HAP-1 (cell line): ENCODE data around the gene LHX1.

Source experiments
- DNase-seq, 2 experiments: peaks; one replicate each; pipeline ENCODE4 v3.0.0-alpha.2; 2016 to 2020; ENCODE audit warnings: low spot score in 2 of 2
- H3K27me3 ChIP-seq: fragments of 250-450 bp; sonication (Bioruptor Pico); 2 replicates; pipeline ENCODE4 v1.5.1; 2020; ENCODE audit warnings: low read depth, mild to moderate bottlenecking, moderate library complexity
- H3K36me3 ChIP-seq: fragments of 250-450 bp; sonication (Bioruptor Pico); replicated peaks from 2 replicates; pipeline ENCODE4 v1.5.1; 2020; ENCODE audit warnings: mild to moderate bottlenecking
- H3K4me1 ChIP-seq: fragments of 250-450 bp; sonication (Bioruptor Pico); 2 replicates; pipeline ENCODE4 v1.5.1; 2020; ENCODE audit warnings: mild to moderate bottlenecking
- H3K4me3 ChIP-seq: fragments of 250-450 bp; sonication (Bioruptor Pico); 2 replicates; pipeline ENCODE4 v1.5.1; 2020; ENCODE audit warnings: mild to moderate bottlenecking, moderate library complexity
- H3K9me3 ChIP-seq: fragments of 250-450 bp; sonication (Bioruptor Pico); 2 replicates; pipeline ENCODE4 v1.5.1; 2020; ENCODE audit warnings: mild to moderate bottlenecking, moderate library complexity
- in situ Hi-C: fragments of 300-500 bp; cut with MboI; formaldehyde crosslinking; loops from 3 replicates; pipeline ENCODE4 v1.14.3; 2020; ENCODE audit warnings: low sequenced_read_pairs, inconsistent platforms, mixed read lengths

LHX1 gene

GRCh38 chr17:36978810-36979564, 41.7 kb downstream of the LHX1 start:
- no peaks in the 10 kb centered on the region for H3K27me3 ChIP-seq
- H3K4me1 ChIP-seq = peaks cover 58% of the 10 kb centered on the region
- no peaks in the 10 kb centered on the region for H3K36me3 ChIP-seq
- in situ Hi-C loops = no loop called here
- no peak overlapping the region for H3K4me3 ChIP-seq
- H3K9me3 ChIP-seq = no peaks in the 10 kb centered on the region
- peak; percentile 38 to 84 for DNase-seq

DNA sequence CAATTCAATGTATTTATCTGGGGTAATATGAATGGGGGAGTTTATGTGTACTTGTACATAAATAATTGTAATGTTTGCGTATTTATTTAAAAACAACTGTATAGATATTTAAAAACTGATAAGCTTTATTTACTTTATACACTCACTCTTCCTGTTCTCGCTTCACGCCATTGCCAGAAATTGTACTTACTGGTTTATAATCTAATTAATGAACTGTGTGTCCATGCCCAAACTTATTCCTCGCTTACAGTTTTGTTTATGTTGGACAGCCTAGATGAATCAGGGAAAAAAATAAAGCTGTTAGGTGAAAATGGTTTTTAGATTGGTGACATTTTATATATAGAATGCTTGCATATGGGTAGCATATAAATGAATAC, 42.3 kb downstream of the LHX1 start:
- Histone ChIP-seq H3K4me3 (no peak overlapping the region), H3K36me3 (no peaks in the 10 kb centered on the region), H3K4me1 (peaks cover 52% of the 10 kb centered on the region), H3K9me3 (no peaks in the 10 kb centered on the region), H3K27me3 (no peaks in the 10 kb centered on the region)
- in situ Hi-C loops = no loop called here
- no peak for DNase-seq

DNA sequence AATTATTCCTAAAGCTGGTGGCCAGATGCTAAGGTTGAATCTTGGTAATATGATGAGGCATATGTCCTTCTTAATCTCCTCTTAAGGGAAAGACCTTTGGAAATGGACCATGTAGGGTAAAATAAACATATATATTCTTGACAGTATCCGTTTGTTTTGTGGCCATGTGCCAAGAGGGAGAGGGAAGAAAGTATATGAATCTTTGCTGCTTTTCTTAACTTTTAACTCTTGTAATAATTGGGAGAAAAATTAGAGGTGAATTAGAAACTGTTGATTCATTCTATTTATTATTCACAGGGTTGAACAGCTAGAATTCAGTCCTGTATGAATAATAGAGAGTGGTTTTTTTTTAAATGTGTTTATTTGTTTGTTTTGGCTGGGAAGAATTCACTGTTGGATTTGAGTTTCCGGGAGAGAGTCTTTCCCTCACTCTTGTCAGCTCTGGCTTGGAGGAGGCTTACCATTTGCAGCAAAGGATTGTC, 43.0 kb downstream of the LHX1 start:
- peaks cover 48% of the 10 kb centered on the region for H3K4me1 ChIP-seq
- H3K9me3 ChIP-seq = no peaks in the 10 kb centered on the region
- DNase-seq = no peak
- no peak overlapping the region for H3K4me3 ChIP-seq
- no peaks in the 10 kb centered on the region for H3K36me3 ChIP-seq
- in situ Hi-C loops = no loop called here
- H3K27me3 ChIP-seq = no peaks in the 10 kb centered on the region

DNA sequence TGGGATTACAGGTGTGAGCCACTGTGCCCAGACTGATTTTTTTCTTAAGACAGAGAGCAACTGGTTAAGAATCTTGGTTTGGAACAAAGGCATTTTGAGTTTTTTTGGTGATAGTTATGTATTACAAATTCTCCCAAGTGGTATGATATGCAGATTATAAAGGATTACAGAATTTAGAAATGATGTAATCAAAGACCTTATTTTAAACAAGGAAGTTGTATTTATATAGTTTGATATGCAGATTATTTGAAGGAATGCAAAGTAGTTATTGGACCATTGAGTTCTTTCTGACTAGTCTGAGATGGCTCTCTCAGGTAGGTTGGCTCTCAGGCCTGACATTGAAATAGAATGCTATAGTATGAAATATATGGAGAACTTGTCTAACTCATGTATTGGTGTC, 46.3 kb downstream of the LHX1 start:
- no peaks in the 10 kb centered on the region for H3K27me3 ChIP-seq
- H3K36me3 ChIP-seq = peaks cover 17% of the 10 kb centered on the region
- in situ Hi-C loops = no loop called here
- peaks cover 19% of the 10 kb centered on the region for H3K4me1 ChIP-seq
- no peak for DNase-seq
- H3K9me3 ChIP-seq = no peaks in the 10 kb centered on the region
- no peak overlapping the region for H3K4me3 ChIP-seq

GRCh38 chr17:36989173-36989572, 51.9 kb downstream of the LHX1 start:
- H3K9me3 ChIP-seq = no peaks in the 10 kb centered on the region
- no peak for DNase-seq
- no peak overlapping the region for H3K4me3 ChIP-seq
- peaks cover 27% of the 10 kb centered on the region for H3K36me3 ChIP-seq
- no peaks in the 10 kb centered on the region for H3K27me3 ChIP-seq
- H3K4me1 ChIP-seq = peaks cover 23% of the 10 kb centered on the region
- in situ Hi-C loops = no loop called here

DNA sequence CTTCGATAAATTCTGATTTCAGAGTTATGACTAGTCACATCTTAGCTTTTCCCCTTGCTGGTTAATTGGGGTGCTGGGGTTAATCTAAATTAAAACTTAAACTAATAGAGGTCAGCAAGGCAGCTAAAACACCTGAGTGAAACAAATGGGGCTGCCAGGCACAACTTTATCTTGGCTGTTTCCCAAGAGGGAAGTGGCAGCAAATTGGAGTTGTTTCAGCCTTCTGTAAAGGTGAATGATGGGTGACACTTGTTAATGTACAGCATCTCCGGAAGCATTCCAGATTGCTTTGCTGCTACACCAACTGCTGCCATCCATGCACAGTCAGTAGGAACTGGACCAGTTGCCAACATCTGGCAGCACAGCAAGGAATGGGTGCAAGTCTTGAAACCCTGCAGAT, 55.4 kb downstream of the LHX1 start:
- no peaks in the 10 kb centered on the region for H3K27me3 ChIP-seq
- H3K4me3 ChIP-seq = no peak overlapping the region
- H3K4me1 ChIP-seq = peaks cover 29% of the 10 kb centered on the region
- DNase-seq = no peak
- in situ Hi-C loops = no loop called here
- H3K9me3 ChIP-seq = no peaks in the 10 kb centered on the region
- H3K36me3 ChIP-seq = peaks cover 51% of the 10 kb centered on the region

DNA sequence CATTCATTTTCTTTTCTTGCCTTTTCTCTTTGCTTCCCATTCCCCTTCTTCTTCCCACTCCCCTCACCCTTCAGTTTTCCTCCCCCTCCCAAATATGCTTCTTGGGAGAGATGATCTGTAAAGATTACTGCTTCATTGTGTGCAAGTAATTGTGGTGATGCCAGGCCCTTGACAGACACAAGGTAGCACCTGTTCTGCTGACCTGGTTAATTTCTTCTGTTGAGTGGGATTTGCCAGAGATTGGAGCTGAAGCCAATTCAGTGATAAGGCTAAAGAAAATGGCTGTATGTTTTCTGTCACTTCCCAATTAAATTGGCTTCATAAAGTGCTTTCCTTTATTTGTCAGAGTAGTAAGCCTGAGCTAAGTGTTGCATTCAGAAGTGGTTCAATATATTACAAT, 56.0 kb downstream of the LHX1 start:
- no peaks in the 10 kb centered on the region for H3K27me3 ChIP-seq
- in situ Hi-C loops = no loop called here
- peak; percentile 36 to 87 for DNase-seq
- peaks cover 54% of the 10 kb centered on the region for H3K36me3 ChIP-seq
- H3K9me3 ChIP-seq = no peaks in the 10 kb centered on the region
- peaks cover 29% of the 10 kb centered on the region for H3K4me1 ChIP-seq
- no peak overlapping the region for H3K4me3 ChIP-seq
